Measurements from ENCODE around the gene C11orf97.
"Not testable (repeated sequence)": the region's sequence is repeated elsewhere in the genome, so short reads cannot be mapped to it uniquely, and the experiment has no call there.

Gene C11orf97

DNA sequence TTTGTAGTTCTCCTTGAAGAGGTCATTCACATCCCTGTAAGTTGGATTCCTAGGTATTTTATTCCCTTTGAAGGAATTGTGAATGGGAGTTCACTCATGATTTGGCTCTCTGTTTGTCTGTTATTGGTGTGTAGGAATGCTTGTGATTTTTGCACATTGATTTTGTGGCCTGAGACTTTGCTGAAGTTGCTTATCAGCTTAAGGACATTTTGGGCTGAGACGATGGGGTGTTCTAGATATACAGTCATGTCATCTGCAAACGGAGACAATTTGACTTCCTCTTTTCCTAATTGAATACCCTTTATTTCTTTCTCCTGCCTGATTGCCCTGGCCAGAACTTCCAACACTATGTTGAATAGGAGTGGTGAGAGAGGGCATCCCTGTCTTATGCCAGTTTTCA lies 60.7 kb downstream of the C11orf97 start:
- H3K4me3 ChIP-seq (ENCODE audit: low read depth, low read length); H3K9me3 ChIP-seq (ENCODE audit: control insufficient read depth, insufficient read depth, low read depth, low read length); H3K4me1 ChIP-seq (ENCODE audit: control insufficient read depth, insufficient read depth, low read length); CTCF ChIA-PET; POLR2A ChIA-PET; H3K27ac ChIP-seq (ENCODE audit: extremely low read depth, low read depth, low read length); H3K36me3 ChIP-seq (ENCODE audit: control insufficient read depth in 2 of 2, insufficient read depth in 1 of 2, low read length in 2 of 2): not testable (repeated sequence)

DNA sequence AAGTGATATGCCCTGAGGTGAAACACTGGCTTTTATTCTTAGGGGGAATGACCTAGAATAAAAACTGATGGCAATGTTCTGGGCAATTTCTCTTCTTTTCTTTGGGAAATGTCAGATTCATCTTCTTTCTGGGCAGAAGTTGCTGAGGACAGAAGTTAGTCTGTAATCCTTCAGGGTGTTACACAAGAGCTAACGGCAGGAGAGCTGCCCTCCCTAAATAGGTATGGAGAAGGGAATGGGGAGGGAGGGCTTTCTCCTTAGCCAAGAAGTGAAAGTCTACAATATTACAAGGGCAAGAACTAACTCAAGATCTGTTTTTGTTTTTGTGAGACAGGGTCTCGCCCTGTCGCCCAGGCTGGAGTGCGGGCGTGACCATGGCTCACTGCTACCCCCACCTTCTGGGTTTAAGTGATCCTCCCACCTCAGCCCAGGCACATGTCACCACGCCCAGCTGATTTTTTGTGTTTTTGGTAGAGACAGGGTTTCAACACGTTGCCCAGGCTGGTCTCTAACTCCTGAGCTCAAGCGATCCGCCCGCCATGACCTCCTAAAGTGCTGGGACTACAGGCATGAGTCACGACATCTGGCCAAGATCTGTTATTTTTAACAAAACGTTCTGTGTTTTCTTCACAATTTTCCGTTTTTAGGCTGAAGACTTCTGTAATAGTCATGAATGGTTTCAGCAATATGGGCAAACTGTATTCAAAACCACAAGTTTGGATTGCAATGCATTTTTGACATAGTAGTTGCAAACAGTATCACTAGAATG lies 62.1 kb downstream of the C11orf97 start:
- H3K4me3 ChIP-seq (ENCODE audit: low read depth, low read length), result no peak overlapping the region
- no peaks in the 10 kb centered on the region for H3K9me3 ChIP-seq (ENCODE audit: control insufficient read depth, insufficient read depth, low read depth, low read length)
- no peak for TF ChIP-seq ELK4 (IDR thresholded peaks at IDR 0.05; ENCODE audit: borderline replicate concordance, low read depth, low read length)
- peak; percentile 36; the same call in 1 of the 2 replicates for TF ChIP-seq KLF1 (tag by site-specific recombination; IDR thresholded peaks at IDR 0.05)
- no peaks in the 10 kb centered on the region for H3K36me3 ChIP-seq (ENCODE audit: control insufficient read depth in 2 of 2, insufficient read depth in 1 of 2, low read length in 2 of 2)
- H3K27ac ChIP-seq (ENCODE audit: extremely low read depth, low read depth, low read length), result no peak overlapping the region
- CTCF ChIA-PET, result no interaction called here
- POLR2A ChIA-PET, result no interaction called here
- no peaks in the 10 kb centered on the region for H3K4me1 ChIP-seq (ENCODE audit: control insufficient read depth, insufficient read depth, low read length)

DNA sequence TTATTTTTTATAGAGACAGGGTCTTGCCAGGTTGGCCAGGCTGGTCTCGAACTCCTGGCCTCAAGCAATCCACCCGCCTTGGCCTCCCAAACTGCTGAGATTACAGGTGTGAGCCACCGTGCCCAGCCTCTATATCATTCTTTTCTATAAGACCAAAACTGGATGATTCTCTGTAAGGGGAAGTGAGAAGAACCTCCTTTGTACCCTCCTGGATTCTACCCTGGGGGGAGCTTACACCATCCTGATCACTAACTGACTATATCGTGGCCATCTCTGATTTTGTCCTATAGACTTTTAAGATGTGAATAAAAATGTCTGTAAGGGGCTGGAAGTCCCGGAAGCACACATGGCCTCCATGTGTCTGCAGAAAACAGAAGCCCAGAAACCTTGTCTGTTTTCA lies 64.0 kb downstream of the C11orf97 start:
- H3K36me3 ChIP-seq (ENCODE audit: control insufficient read depth in 2 of 2, insufficient read depth in 1 of 2, low read length in 2 of 2), result no peaks in the 10 kb centered on the region
- ChIA-PET POLR2A (no interaction called here), CTCF (no interaction called here)
- no peak overlapping the region for H3K4me3 ChIP-seq (ENCODE audit: low read depth, low read length)
- no peaks in the 10 kb centered on the region for H3K9me3 ChIP-seq (ENCODE audit: control insufficient read depth, insufficient read depth, low read depth, low read length)
- H3K4me1 ChIP-seq (ENCODE audit: control insufficient read depth, insufficient read depth, low read length), result no peaks in the 10 kb centered on the region
- no peak overlapping the region for H3K27ac ChIP-seq (ENCODE audit: extremely low read depth, low read depth, low read length)
- TF ChIP-seq ZBTB20 (tag by site-specific recombination; IDR thresholded peaks at IDR 0.05) (no peak), KLF10 (tag by site-specific recombination; IDR thresholded peaks at IDR 0.05) (no peak), KLF1 (tag by site-specific recombination; IDR thresholded peaks at IDR 0.05) (no peak), ZNF280D (tag by site-specific recombination; IDR thresholded peaks at IDR 0.05) (no peak), ZNF837 (tag by site-specific recombination; IDR thresholded peaks at IDR 0.05) (no peak)
- TF ChIP-seq, protein P1, sequence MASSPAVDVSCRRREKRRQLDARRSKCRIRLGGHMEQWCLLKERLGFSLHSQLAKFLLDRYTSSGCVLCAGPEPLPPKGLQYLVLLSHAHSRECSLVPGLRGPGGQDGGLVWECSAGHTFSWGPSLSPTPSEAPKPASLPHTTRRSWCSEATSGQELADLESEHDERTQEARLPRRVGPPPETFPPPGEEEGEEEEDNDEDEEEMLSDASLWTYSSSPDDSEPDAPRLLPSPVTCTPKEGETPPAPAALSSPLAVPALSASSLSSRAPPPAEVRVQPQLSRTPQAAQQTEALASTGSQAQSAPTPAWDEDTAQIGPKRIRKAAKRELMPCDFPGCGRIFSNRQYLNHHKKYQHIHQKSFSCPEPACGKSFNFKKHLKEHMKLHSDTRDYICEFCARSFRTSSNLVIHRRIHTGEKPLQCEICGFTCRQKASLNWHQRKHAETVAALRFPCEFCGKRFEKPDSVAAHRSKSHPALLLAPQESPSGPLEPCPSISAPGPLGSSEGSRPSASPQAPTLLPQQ (tag by site-specific recombination; IDR thresholded peaks at IDR 0.05), result no peak

- no peak overlapping the region for H3K27ac ChIP-seq (ENCODE audit: extremely low read depth, low read depth, low read length)
- H3K4me1 ChIP-seq (ENCODE audit: control insufficient read depth, insufficient read depth, low read length), result no peaks in the 10 kb centered on the region
- no peaks in the 10 kb centered on the region for H3K9me3 ChIP-seq (ENCODE audit: control insufficient read depth, insufficient read depth, low read depth, low read length)
- POLR2A ChIA-PET, result no interaction called here
- H3K36me3 ChIP-seq (ENCODE audit: control insufficient read depth in 2 of 2, insufficient read depth in 1 of 2, low read length in 2 of 2), result no peaks in the 10 kb centered on the region
- CTCF ChIA-PET, result no interaction called here
- no peak overlapping the region for H3K4me3 ChIP-seq (ENCODE audit: low read depth, low read length)
- no peak for TF ChIP-seq ZNF529 (tag by site-specific recombination; IDR thresholded peaks at IDR 0.05; ENCODE audit: insufficient replicate concordance)
- no peak for TF ChIP-seq ZNF76 (tag by site-specific recombination; IDR thresholded peaks at IDR 0.05; ENCODE audit: borderline replicate concordance, low read depth)
- no peak for TF ChIP-seq ZNF114 (tag by site-specific recombination; IDR thresholded peaks at IDR 0.05)
- TF ChIP-seq ZNF211 (tag by site-specific recombination; IDR thresholded peaks at IDR 0.05; ENCODE audit: low read depth), result no peak
- TF ChIP-seq ZNF391 (tag by site-specific recombination; IDR thresholded peaks at IDR 0.05; ENCODE audit: borderline replicate concordance, low read depth), result no peak
- TF ChIP-seq, protein P2, sequence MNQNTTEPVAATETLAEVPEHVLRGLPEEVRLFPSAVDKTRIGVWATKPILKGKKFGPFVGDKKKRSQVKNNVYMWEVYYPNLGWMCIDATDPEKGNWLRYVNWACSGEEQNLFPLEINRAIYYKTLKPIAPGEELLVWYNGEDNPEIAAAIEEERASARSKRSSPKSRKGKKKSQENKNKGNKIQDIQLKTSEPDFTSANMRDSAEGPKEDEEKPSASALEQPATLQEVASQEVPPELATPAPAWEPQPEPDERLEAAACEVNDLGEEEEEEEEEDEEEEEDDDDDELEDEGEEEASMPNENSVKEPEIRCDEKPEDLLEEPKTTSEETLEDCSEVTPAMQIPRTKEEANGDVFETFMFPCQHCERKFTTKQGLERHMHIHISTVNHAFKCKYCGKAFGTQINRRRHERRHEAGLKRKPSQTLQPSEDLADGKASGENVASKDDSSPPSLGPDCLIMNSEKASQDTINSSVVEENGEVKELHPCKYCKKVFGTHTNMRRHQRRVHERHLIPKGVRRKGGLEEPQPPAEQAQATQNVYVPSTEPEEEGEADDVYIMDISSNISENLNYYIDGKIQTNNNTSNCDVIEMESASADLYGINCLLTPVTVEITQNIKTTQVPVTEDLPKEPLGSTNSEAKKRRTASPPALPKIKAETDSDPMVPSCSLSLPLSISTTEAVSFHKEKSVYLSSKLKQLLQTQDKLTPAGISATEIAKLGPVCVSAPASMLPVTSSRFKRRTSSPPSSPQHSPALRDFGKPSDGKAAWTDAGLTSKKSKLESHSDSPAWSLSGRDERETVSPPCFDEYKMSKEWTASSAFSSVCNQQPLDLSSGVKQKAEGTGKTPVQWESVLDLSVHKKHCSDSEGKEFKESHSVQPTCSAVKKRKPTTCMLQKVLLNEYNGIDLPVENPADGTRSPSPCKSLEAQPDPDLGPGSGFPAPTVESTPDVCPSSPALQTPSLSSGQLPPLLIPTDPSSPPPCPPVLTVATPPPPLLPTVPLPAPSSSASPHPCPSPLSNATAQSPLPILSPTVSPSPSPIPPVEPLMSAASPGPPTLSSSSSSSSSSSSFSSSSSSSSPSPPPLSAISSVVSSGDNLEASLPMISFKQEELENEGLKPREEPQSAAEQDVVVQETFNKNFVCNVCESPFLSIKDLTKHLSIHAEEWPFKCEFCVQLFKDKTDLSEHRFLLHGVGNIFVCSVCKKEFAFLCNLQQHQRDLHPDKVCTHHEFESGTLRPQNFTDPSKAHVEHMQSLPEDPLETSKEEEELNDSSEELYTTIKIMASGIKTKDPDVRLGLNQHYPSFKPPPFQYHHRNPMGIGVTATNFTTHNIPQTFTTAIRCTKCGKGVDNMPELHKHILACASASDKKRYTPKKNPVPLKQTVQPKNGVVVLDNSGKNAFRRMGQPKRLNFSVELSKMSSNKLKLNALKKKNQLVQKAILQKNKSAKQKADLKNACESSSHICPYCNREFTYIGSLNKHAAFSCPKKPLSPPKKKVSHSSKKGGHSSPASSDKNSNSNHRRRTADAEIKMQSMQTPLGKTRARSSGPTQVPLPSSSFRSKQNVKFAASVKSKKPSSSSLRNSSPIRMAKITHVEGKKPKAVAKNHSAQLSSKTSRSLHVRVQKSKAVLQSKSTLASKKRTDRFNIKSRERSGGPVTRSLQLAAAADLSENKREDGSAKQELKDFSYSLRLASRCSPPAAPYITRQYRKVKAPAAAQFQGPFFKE (tag by site-specific recombination; IDR thresholded peaks at IDR 0.05; ENCODE audit: borderline replicate concordance), result no peak
Observed at GRCh38 chr11:94577841-94578240, 65.6 kb downstream of the C11orf97 start.
